Lower lobe of right lung (tissue), 2 donors: ENCODE data around the gene PLXNB3. TPM values are rescaled to one million over a fixed set of nuclear protein-coding genes. Genes with fewer than 3 reads are reported as not detected.

Experiments
- ATAC-seq, 2 donors: fragments of 200-7000 bp; cut with Tn5 transposase; one replicate each; pipeline ENCODE4 v1.9.1; 2020 to 2022; ENCODE audit warnings: mild to moderate bottlenecking in 2 of 2, moderate library complexity in 2 of 2
- DNase-seq: peaks from one replicate; pipeline ENCODE4 v3.0.0-alpha.2; 2020
- H3K27ac ChIP-seq: fragments of 200-600 bp; one replicate; pipeline ENCODE4 v1.8.0; 2022
- H3K27me3 ChIP-seq: fragments of 200-600 bp; one replicate; pipeline ENCODE4 v1.8.0; 2022; ENCODE audit warnings: low read depth
- H3K36me3 ChIP-seq: fragments of 200-600 bp; one replicate; pipeline ENCODE4 v1.8.0; 2022; ENCODE audit warnings: mild to moderate bottlenecking
- H3K4me1 ChIP-seq: fragments of 200-600 bp; one replicate; pipeline ENCODE4 v1.8.0; 2022
- H3K4me3 ChIP-seq: fragments of 200-600 bp; one replicate; pipeline ENCODE4 v1.8.0; 2022; ENCODE audit warnings: mild to moderate bottlenecking
- H3K9me3 ChIP-seq: fragments of 200-600 bp; one replicate; pipeline ENCODE4 v1.8.0; 2022
- CTCF ChIP-seq: fragments of 200-600 bp; IDR thresholded peaks from one replicate; pipeline ENCODE4 v1.8.0; 2022; ENCODE audit warnings: antibody characterized with exemption, mild to moderate bottlenecking
- intact Hi-C: fragments of 100-400 bp; cut with DNase I; formaldehyde crosslinking; loops from one replicate; pipeline ENCODE4 v1.11.0; 2022
- total RNA-seq: library from RNA; stranded (reverse); fragmentation: NEBNext Ultra II Directional; extraction: Animal tissue kit (Norgen Biotek cat#: 25700); gene quantifications from one replicate; pipeline ENCODE4 v1.2.1, GENCODE V29; 2021
- donor health status: DM: no; HTN: yes; CAD: no; lungs with severe emphysema.

PLXNB3 gene
- total RNA-seq, 1 donor from 2014 or later, result 4.6 TPM

DNA sequence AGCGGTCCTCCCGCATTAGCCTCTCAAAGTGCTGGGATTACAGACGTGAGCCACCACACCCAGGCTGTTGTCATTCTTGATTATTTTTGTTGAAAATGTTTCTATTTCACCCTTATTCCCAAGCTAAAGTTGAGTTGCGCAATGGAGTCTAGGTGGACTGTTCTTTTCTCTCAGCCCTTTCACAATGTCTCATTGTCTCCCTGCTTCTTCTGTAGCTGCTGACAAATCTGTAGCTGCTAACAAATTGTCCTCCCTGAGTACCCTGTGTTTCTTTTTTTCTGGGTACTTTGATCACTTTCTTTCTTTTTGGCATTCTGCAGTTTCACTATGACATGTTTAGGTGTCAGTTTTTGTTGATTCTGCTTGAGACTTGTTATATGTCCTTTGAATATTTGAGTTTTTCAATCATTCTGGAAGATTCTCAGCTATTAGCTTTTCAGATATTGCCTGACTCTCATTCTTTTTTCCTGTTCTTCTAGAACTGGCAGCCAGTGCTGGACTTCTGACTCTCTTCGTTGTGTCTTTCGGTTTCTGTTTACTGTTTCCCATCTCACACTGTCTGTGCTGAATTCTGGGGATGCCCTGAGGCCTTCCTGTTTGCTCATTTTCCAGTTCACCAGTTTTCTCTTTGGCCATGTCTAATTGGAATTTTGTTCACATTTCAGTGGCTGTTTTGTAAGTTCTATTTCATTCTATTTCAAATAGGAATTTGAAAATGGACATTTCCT is 32.8 kb upstream of the PLXNB3 start:
- no peak overlapping the region for H3K27ac ChIP-seq
- ATAC-seq (no peak), DNase-seq (no peak)
- H3K36me3 ChIP-seq, result peaks cover 2% of the 10 kb centered on the region
- no peaks in the 10 kb centered on the region for H3K9me3 ChIP-seq
- H3K4me1 ChIP-seq, result peaks cover 22% of the 10 kb centered on the region
- no peak for TF ChIP-seq CTCF
- H3K4me3 ChIP-seq, result no peak overlapping the region
- no peaks in the 10 kb centered on the region for H3K27me3 ChIP-seq
- intact Hi-C loops, result no loop called here

- no peaks in the 10 kb centered on the region for H3K9me3 ChIP-seq
- ATAC-seq (no peak), DNase-seq (no peak)
- H3K27me3 ChIP-seq, result no peaks in the 10 kb centered on the region
- H3K36me3 ChIP-seq, result peaks cover 7% of the 10 kb centered on the region
- intact Hi-C loops, result no loop called here
- H3K4me1 ChIP-seq, result peaks cover 16% of the 10 kb centered on the region
- no peak for TF ChIP-seq CTCF
- H3K27ac ChIP-seq, result no peak overlapping the region
- H3K4me3 ChIP-seq, result no peak overlapping the region
Measured at GRCh38 chrX:153731845-153732215, 32.2 kb upstream of the PLXNB3 start.

DNA sequence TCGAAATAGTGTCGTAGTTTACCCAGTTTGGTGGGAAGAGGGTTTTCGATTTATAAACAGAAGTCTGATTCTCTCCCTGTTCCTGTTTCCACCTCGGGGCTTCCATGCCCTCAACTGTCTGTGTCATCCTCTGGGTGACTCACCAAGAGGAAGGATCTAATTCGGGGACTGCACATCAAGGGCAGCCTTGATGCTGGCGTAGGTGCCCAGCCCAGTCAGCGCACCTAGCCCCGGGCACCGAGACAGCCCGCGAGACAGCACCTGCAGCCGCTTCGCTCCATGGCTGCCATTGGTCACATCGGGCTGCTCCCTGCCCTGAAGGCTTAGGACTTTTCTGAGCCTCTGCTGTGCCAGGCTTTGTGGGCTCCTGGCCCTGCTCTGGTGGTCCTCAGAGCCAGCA is 31.6 kb upstream of the PLXNB3 start:
- TF ChIP-seq CTCF, result no peak
- peak in 1 of 2 donors; percentile 19 for ATAC-seq

GRCh38 chrX:153733651-153734240 is 30.3 kb upstream of the PLXNB3 start:
- H3K36me3 ChIP-seq, result peaks cover 7% of the 10 kb centered on the region
- H3K4me3 ChIP-seq, result no peak overlapping the region
- TF ChIP-seq CTCF, result no peak
- intact Hi-C loops, result no loop called here
- ATAC-seq, result no peak
- no peaks in the 10 kb centered on the region for H3K27me3 ChIP-seq
- no peak for DNase-seq
- H3K27ac ChIP-seq, result no peak overlapping the region
- no peaks in the 10 kb centered on the region for H3K4me1 ChIP-seq
- no peaks in the 10 kb centered on the region for H3K9me3 ChIP-seq

More for the DNA sequence above, 31.6 kb upstream of the PLXNB3 start:
- intact Hi-C loops, result no loop called here
- no peak for DNase-seq
- Histone ChIP-seq H3K27me3 (no peaks in the 10 kb centered on the region), H3K36me3 (peaks cover 7% of the 10 kb centered on the region), H3K9me3 (no peaks in the 10 kb centered on the region), H3K4me1 (peaks cover 10% of the 10 kb centered on the region), H3K4me3 (no peak overlapping the region), H3K27ac (no peak overlapping the region)

- TF ChIP-seq CTCF, result no peak
- ATAC-seq (no peak), DNase-seq (no peak)
- no peak overlapping the region for H3K4me3 ChIP-seq
- no peaks in the 10 kb centered on the region for H3K4me1 ChIP-seq
- peaks cover 7% of the 10 kb centered on the region for H3K36me3 ChIP-seq
- intact Hi-C loops, result no loop called here
- H3K9me3 ChIP-seq, result no peaks in the 10 kb centered on the region
- no peaks in the 10 kb centered on the region for H3K27me3 ChIP-seq
- H3K27ac ChIP-seq, result no peak overlapping the region
Measured at GRCh38 chrX:153734871-153735270, 29.2 kb upstream of the PLXNB3 start.
